Measurements from ENCODE around the gene SFTPD.
"Not testable (repeated sequence)": the region's sequence is repeated elsewhere in the genome, so short reads cannot be mapped to it uniquely, and the experiment has no call there.

SFTPD gene

DNA sequence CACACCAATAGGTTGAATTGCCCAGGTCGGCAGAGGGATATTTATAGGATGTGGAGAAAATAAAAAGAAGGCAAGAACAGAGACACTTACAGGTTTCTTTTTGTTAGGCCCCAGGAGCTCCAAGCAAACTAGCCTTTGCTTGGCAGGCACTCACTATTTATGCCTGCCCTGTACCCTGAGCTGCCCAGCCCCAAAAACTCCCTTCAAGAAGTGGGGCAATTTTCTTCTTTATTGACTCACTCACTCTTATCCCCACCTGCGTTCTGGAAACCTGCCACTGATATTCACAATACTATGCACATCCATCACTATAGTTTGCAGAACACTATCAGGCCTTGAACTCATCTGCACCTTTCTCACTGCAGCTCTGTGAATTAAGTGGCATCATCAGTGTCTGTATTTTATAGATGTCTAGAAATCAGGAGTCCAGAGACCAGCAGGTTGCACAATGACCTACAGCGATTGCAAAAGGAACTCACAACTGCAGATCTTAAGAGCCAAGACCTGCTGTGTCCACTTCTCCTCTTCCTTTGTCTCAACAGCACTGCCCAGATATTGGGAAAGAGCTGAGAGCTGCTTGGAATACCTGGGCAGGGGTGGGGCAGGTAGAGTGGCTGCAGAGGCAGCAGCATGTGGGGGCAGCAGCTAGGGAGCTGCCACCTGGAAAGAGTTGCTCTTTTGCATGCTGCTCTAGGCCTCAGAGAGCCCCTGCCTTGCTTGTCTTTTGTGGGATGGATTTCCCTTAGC, at the start of gene SFTPD:
SFTPD (minus strand) TSS at position 130 of the 747 bp plus-strand sequence. CDS start 2,446 bp downstream, outside the sequence.
- DNase-seq: no peak

DNA sequence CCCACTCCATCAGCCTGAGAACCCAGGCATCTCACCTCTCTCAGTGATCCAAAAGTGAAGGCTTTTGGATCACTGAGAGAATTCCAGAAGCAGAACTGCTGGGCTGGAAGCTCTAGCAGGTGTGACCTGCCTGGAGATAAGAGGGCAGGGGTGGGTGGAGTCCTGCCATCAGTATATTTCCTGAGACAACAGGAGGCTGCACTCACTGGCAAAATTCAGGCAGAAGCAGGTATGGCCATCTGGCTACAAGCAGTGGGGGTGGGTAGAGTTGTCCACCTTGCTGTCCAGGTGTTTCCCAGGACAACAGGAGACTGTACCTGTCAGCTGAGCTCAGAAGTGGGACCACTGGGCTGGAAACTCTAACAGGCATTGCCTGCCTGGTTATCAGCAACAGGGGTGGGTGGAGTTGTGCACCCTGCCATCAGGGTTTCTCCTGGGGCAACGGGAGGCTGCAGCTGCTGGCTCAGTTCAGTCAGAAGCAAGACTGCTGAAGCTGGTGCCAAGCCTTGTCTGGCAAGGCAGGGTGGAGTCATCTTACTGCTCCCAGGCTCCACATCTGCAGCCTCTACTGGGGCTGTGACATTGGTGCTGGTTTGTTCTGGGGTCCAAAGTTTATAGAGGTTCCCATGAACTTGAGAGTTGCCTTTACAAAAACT, 47.2 kb upstream of the SFTPD start:
- no peak for DNase-seq

DNA sequence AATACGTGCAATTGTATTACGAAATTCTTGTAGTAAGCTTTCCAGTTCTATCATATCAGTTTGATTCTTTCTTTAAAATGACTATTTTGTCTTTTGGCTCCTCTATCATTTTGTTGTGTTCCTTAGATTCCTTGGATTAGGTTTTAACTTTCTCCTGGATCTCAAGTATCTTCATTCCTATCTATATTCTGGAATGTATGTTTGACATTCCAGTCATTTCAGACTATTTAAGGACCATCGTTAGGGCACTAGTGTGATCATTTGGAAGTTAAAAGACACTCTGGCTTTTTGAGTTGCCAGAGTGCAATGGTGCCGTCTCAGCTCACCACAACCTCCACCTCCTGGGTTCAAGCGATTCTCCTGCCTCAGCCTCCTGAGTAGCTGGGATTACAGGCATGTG, 45.7 kb upstream of the SFTPD start:
- no peak for DNase-seq

DNA sequence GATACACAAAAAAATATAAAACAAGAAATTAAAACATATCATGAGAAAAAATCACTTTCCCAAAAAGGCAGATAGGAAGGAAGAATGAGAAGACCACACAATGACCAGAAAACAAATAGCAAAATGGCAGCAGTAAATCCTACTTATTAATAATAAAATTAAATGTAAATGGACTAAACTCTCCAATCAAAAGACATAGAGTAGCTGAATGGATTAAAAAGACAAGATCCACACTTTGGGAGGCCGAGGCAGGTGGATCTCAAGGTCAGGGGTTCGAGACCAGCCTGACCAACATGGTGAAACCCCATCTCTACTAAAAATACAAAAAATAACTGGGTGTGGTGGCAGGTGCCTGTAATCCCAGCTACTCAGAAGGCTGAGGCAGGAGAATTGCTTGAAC, 39.3 kb upstream of the SFTPD start:
- not testable (repeated sequence) for DNase-seq

DNA sequence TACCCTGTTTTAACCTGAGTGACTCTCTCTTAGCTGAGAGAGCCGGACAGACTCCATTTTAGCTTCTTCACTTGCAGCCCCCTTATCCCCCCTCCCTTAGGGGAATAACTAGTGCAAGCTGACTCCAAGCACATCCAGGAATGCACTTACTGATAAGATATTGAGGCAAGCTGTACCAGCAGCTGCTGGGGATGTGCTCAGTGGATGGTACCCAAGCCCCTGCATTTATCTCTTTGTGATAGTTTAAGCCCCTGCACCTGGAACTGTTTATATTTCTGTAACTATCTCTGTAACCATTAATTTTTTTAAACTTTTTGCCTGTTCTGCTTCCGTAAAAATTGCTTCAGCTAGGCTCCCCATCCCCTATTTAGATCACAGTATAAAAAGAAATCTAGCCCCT, 37.8 kb upstream of the SFTPD start:
- DNase-seq: not testable (repeated sequence)

DNA sequence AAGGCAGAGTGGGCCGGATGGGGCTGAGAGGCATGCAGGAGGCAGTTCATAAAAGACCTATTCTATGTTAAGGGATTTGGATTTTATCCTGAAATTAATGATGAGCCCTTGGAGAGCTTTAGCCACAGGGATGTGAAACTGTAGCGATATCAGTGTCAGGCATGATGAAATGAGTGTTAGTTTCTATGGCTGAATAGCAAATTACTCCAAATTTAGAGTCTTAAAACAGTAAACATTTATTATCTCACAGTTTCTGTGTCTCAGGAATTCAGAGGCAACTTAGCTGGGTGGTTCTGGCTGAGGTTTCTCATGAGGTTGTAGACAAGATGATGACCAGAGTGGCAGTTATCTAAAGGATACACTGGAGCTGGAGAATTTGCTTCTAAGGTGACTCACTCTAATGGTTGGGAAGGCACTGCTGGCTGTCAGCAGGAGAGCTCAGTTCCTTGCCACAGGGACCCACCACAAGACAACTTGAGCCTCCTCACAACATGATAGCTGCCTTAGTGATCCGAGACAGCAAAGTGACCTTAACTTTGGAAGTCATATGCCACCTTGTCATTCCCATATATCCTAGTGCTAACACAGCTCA, 36.7 kb upstream of the SFTPD start:
- DNase-seq: no peak

DNA sequence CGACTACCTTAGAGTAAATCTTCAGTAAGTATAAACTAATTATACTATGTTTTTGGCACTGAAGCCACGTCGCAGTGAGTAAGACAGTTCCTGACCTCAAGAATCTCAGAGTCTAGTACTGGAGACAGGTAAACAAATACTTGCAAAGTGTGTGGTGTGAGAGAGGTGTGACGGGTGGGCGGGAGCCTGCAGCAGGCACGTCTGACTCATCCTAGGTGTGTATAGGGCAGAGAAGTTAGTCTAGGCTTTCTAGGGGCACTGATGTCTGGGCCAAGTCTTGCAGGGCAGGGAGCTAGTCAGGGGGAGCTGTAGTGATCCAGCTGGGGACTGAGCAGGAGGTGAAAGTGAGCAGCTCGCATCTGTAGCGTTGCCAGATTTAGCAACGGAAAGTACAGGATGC, 35.9 kb upstream of the SFTPD start:
- DNase-seq: no peak

DNA sequence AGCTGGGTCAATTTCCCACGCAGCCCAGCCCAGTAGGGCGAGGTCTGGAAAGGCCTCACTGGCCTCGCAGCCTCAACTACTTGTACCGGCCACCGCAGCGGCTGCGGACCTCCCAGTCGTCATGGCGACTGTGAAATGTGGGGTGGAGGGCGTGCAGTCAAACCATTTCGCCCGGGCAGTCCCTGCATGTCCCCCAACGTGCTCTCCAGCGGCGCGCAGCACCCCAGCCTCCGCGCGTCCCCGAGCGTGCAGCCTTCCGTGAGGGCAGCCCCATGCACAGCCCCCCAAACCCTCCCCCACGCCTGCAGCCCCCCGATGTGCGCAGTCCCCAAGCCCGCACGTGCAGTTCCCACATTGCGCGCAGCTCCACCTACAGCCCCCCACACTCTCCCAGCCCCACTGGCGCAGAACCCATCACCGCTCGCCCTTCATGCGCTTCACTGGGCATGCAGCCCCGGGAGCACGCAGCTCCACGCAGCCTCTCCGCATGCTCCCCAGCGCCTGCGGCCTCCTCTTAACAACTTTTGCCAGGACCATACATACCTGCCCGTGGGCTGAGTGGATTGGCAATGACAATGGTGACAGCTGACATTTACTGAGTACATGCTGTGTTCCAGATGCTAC, 34.5 kb upstream of the SFTPD start:
- no peak for DNase-seq

DNA sequence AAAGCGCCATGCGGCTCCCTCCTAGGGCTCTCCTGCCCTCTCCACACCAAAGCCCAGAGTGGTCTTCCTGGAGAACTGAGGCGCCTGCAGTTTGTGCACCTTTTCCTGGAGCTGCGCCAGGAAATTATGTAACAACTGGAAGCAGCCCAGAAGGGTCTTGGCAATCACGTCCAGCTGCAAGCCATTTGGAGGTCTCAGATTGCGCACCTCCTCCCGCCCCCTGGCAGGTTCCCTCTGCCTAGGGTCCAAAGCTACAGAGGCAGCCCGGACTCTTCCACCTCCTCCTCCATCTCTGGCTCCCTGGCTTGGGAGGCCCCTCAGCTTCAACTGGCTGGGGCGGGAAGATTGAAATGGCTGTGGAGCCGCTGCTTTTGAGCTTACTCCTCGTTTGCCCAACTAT, 34.0 kb upstream of the SFTPD start:
- DNase-seq: no peak

DNA sequence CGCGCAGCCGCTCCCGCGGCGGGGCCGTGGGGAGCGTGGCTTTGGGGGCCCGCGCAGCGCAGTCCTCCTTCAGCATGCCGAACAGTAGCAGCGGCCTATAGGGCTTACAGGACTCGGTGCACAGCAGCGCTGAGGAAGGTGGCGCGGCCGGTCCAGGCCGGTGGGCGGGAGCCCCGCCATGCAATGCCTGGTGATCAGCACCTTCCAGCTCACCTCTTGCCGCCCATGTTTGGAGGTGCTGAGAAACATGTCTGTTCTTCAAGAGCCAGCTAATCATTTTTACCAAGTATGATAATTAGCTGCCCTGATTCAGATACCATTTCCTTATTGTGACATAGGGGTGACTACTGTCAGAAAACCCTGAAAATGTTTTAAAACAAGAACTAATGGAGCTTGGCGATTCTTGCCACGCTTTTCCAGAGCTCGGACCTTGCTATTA, 33.5 kb upstream of the SFTPD start:
- DNase-seq: no peak

DNA sequence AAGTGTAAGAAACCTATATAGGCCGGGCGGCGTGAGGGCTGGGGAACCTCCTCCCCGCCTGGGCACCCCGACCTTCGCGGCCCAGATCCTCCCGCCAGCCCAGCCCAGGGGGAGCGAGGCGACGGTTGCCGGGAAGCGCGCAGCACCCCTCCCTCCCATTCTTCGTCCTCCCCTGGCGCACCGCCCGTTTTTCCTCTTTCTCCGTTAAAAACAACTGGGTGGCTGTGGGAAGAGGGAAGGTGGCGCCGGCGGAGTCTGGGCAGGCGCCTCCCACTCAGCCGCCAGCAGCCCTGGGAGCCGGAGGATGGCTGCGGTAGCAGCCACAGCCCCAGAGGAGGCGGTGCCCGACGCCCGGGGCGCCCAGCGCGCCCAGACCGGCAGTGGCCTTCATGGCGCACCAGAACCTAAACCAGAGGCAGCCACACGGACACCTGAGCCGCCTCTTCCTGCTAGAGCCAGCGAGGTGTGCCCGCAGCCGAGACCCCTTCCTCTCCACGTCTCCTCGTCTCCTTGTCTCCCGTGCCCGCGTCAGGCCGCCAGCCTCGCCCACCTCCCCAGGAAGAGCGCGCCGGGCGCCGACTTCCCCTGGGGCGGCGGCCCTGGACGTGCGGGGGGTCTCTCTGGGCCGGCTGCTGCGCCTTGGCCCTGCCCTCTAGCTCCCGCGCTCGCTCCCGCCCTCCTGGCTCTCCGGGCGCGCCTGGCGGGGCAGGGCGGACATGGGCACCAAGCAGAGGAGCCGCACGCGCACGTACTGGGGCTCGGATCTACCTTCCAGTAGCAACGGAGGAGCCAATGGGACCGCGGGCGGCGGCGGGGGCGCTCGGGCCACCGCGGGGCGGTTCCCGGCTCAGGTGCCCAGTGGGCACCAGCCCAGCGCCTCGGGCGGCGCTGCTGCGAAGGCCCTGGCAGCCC, 32.8 kb upstream of the SFTPD start:
- peak; percentile 70 for DNase-seq

DNA sequence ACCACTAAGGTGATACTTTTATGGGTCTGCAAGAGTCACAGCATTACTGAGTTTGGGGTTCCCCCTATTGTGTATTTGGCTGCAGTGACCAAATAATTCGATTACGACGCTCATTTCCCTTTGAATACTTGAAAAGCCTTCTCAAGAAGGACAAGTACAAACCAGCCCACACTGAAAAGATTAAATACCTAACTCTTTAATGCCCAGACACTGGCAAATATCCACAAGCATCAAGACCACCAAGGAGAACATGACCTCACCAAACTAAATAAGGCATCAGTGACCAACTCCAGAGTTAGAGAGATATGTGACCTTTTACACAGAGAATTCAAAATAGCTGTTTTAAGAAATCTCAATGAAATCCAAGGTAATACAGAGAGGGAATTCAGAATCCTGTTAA, 31.8 kb upstream of the SFTPD start:
- no peak for DNase-seq

DNA sequence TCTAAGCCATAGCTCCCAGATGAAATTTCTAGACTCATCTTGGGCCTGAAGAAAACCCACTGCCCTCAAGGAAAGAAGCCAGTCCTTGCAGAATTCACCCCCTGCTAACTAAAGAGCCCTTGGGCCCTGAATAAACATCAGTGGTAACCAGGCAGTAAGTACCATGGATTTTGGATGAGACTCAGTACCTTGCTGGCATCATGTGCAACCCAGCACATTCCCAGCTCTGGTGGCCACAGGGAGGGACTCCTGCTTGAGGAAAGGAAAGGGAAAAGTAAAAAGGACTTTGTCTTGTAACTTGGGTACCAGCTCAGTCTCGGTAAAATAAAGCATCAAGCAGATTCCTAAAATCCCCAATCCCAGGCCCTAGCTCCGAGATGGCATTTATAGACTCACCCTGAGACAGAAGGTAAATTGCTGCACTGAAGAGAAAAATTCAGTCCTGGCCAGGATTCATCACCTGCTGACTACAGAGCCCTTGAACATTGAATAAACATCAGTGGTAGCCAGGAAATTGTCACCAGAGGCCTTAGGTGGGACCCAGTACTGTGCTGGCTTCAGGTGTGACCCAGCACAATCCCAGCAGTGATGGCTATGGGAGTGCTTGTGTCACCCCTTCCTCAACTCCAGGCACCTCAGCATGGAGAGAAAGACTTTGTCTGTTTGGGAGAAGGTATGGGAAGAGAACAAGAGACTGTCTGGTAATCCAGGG, 31.2 kb upstream of the SFTPD start:
- DNase-seq: peak; percentile 27

DNA sequence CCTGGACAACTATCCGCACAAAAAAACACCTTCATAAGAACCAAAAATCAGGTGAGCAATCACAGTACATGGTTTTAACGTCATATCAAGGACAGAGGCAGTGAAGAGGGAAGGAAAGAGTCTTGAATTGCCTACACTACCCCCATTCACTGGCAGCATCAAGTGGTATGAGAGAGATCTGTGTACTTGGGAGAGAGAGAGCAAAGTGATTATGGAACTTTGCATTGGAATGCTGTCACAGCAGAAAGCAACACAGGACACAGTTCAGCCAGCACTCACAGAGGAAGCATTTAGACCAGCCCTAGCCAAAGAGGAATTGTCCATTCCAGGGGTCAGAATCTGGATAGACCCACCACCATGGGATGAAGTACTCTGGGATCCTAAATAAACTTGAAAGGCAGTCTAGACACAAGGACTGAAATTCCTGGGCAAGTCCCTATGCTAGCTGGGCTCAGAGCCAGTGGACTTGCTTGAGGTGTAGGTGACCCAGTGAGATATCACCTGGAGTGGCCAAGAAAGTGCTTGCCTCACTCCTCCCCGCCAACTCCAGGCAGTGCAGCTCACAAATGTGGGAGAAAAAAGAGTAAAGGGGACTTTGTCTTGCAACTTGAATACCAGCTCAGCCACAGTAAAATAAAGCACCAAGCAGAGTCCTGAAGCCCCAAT, 30.5 kb upstream of the SFTPD start:
- DNase-seq: no peak

DNA sequence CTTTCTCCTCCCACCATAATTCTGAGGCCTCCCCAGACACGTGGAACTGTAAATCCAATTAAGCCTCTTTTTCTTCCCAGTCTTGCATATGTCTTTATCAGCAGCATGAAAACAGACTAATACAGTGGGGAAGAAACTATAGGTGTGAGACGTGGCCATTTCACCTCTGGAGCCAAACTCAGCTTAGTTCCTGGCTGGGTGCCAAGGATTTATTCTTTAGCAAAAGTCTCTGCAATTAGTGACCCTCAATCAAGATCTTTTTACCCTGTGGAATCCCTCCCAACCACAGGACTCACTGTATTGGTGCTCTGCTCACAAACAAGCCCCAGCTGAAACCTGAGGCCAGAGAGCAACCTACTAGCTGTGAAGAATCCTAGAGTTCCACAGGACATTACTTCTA, 28.1 kb upstream of the SFTPD start:
- DNase-seq: no peak

DNA sequence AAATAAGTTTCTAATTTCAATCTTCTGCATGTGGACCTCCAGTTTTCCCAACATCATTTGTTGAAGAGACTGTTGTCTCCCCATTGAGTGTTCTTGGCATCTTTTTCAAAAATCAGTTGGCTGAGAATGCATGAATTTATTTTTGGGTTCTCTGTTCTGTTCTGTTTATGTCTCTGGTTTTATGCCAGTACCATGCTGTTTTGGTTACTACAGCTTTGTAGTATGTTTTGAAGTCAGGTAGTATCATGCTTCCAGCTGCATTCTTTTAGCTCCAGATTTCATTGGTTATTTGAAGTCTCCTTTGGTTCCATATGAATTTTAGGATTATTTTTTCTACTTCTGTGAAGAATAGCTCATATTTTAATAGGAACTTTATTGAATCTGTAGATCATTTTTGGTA, 21.2 kb upstream of the SFTPD start:
- no peak for DNase-seq

DNA sequence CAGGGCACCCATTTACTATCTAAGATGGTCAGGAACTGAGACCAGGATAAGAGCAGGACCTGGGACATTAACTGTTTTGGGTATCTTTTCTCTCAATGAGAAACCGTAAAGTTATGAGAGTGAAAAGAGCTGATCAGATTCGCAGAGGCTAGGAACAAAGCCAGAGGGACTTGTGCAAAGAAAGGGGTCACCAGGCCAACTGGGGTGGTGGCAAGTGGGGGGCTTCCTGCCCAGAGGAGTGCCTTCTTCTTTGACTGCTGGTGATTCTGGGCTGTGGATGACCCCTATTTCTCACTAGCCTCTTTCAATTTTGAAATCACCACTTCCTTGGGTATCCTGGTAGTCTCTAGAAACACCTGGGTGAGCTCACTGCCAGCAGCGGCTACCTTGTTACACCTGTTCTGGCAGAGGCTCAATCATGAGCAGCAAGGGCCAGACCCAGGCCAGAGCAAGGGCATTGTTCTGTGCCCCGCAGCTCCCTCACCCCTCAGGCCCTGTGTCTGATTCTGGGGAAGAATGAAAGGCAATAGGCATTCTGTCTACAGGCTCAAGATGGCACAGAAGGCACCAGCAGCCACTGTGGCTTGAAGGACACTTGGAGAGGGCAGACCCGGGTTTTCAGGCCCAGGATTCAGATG, 999 bp downstream of the SFTPD start:
- DNase-seq: no peak

DNA sequence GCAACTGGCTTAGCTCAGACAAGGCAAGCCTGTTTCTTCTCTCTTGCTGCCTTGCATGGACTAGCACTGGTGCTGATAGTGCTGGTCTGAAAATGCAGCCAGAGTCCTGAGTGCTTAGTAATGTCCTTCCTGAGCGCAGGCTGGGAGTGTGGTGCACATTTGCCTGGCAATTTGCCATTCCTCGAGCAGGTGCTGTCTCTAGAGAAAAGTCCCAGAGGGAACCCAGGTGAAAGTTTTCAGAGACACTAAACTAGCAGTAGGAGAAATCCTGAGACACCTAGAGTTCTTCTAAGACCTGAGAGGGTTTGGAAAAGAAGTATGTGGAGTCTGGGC, 1.9 kb downstream of the SFTPD start:
- no peak for DNase-seq

DNA sequence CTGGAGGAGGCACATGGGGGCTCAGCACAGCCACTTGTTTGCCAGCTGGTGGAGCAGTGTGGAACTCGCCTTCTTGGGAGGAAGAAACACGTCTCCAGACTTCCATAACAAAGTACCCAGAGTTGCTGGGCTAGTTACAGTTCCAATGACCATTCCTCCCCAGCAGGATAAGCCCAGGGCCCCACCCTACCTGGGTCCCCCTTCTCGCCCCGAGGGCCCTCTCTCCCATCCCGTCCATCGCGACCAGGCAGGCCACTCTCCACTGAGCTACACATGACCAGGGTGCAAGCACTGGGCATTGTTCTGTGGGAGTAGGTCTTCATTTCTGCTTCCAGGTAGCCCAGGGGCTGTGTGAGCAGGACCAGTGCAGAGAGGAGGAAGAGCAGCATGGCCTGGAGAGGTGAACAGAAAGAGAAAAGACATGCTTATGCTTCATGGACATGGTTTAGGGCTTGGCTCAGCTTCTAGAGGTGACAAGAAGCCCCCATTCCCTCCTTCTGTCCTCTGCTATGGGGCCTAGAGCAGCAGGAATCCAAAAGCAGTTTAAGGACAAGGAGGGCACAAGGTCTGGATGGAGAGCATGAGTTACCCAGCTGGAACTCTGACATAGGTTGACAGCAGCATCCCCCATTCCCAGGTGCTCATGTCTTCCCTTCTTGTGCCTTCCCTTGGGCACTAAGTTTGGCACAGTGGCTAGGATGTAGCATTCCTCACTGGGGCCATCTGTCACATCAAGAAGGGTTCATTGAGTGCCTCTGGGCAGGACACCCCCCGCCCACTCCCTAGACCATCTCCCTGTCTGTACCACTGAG, 2.4 kb downstream of the SFTPD start:
- no peak for DNase-seq
